GM21619 (cell line): Measurements from ENCODE around the gene S100A14.
"Not testable (repeated sequence)": the region's sequence is repeated elsewhere in the genome, so short reads cannot be mapped to it uniquely, and the experiment has no call there.

Experiments
- ATAC-seq: cut with Tn5 transposase; IDR thresholded peaks from one replicate; pipeline ENCODE4 v1.9.1; 2021; ENCODE audit not compliant: unreplicated experiment

Gene S100A14

GRCh38 chr1:153588482-153588881 lies 27.6 kb downstream of the S100A14 start:
- ATAC-seq, result no peak

- not testable (repeated sequence) for ATAC-seq
Measured at GRCh38 chr1:153588033-153588432, 28.1 kb downstream of the S100A14 start.

GRCh38 chr1:153587314-153587713 lies 28.8 kb downstream of the S100A14 start:
- ATAC-seq, result no peak

- no peak for ATAC-seq
Measured at GRCh38 chr1:153586347-153586746, 29.8 kb downstream of the S100A14 start.

DNA sequence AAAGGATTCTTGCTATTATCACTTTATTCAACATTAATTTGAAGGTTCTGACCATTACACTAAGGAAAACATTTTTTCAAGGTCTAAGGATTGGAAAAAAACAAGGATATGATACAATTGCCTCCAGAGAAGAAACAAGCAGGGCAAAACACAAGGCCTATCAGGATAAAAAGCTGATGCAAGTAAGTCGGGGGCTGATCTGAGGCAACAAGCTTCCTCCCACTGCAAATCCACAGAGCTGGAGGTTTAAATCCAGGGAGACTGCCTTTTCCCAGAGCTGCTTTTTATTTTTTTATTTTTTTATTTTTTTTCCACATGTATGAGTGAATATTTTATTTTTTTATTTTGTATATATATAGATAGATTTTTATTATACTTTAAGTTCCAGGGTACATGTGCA lies 31.1 kb downstream of the S100A14 start:
- no peak for ATAC-seq

DNA sequence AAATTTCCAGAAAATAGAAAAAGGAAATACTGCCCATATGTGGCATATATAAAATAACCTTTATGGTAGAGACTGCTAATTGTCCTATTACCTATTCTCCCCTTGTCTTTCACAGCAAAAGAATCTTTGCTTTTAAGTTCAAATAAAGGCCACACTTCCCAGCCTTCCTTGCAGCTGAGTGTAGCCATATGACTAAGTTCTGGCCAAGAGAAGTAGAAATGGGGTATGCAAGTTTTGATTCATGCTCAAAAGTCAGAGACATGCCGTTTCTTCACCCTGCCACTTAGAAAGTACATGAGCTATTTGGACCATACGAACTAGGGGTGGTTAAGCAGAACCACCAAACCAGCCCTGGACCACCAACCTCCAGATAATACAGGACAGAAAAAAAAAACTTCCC lies 32.1 kb downstream of the S100A14 start:
- ATAC-seq, result no peak

- ATAC-seq, result not testable (repeated sequence)
Measured at GRCh38 chr1:153583514-153583913, 32.6 kb downstream of the S100A14 start.

DNA sequence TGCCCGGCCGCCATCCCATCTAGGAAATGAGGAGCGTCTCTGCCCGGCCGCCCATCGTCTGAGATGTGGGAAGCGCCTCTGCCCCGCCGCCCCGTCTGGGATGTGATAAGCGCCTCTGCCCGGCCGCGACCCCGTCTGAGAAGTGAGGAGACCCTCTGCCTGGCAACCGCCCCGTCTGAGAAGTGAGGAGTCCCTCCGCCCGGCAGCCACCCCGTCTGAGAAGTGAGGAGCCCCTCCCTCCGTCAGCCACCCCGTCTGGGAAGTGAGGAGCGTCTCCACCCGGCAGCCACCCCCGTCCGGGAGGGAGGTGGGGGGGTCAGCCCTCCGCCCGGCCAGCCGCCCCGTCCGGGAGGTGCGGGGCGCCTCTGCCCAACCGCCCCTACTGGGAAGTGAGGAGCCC lies 33.3 kb downstream of the S100A14 start:
- not testable (repeated sequence) for ATAC-seq

DNA sequence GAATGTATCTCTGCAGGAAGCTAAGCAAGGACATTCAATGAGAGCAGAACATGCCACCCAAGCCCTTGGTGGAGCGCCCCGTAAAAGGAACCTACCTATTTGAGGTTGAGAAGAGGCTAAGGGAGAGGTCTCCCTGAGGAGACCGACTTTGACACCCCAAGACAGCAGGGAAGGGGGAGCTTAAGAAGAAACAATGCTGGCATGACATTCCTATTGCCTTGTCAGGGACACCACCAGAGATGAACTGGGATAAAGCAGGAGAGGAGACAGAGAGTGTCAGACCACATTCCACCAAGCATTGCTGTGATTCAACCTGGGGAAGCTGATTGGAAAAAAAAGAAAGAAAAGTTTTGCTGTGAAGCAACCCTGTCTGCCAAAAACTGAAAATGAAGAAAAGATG lies 37.2 kb downstream of the S100A14 start:
- ATAC-seq, result no peak

GRCh38 chr1:153578490-153578889 lies 37.6 kb downstream of the S100A14 start:
- ATAC-seq, result no peak

DNA sequence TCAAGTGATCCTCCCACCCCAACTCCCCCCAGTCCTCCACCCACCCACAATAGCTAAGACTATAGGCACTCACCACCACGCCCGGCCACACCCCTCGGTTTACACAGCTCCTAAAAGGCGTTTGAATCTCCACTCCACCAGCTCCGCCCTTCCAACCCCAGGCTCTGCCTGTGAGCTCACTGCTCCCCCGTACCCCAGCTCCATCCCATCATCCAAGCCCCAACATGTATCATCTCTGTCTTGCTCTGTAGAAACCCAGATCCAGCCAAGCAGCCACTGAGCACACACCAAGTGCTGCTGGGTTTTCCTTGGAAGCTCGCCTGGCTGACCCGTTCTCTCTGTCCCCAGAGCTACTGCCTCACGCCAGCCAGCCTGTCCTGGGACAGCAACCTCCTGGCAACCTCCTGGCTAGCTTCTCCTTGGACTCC lies 38.5 kb downstream of the S100A14 start:
- ATAC-seq, result no peak

GRCh38 chr1:153577138-153577537 lies 39.0 kb downstream of the S100A14 start:
- ATAC-seq, result no peak

DNA sequence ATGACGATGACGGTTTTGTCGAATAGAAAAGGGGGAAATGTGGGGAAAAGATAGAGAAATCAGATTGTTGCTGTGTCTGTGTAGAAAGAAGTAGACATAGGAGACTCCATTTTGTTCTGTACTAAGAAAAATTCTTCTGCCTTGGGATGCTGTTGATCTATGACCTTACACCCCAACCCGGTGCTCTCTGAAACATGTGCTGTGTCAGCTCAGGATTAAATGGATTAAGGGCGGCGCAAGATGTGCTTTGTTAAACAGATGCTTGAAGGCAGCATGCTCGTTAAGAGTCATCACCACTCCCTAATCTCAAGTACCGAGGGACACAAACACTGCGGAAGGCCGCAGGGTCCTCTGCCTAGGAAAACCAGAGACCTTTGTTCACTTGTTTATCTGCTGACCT lies 40.6 kb downstream of the S100A14 start:
- ATAC-seq, result not testable (repeated sequence)

DNA sequence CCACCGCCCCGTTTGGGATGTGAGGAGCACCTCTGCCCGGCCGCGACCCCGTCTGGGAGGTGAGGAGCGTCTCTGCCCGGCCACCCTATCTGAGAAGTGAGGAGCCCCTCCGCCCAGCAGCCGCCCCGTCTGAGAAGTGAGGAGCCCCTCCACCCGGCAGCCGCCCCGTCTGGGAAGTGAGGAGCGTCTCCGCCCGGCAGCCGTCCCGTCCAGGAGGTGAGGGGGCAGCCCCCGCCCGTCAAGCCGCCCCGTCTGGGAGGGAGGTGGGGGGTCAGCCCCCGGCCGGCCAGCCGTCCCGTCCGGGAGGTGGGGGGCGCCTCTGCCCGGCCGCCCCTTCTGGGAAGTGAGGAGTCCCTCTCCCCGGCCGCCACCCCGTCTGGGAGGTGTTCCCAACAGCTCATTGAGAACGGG lies 41.0 kb downstream of the S100A14 start:
- not testable (repeated sequence) for ATAC-seq

DNA sequence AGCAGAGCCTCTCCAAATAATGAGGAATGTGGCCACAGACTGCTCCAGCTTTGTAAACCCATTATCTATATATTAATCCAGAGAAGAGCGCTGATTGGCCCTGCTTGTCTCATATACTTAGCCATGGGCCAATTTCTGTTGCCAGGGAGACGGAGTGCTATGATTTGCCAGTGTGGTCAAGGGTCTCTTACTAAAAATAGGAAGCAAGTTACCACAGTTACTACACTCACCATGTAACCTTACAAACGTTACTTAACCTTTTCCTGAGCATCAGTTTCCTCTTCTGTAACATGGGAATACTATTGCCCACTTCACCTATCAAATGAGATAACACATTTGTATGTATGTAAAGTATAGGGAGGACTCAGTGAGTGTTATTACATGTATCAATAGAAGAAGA lies 42.8 kb downstream of the S100A14 start:
- no peak for ATAC-seq

DNA sequence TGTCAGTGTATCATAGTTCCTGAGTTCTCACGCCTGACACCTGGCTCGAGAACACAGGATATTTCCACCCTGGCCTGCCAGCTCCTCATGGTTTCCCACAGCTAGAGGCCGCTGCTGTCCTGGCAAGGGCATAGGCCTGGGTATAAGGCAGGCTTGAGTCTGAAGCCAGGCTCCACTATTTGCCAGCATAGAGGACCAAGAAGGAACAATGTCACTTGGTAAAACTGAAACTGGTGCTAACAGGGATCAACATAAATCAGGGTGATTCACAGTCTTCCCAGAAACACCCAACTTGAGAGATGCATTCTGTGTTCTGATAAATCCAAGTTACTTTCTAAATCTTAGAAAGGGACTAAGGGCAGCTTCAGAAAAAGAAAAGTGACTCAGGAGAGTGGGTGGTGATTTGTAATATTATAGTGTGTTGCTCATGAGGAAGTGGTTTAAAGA lies 43.5 kb downstream of the S100A14 start:
- ATAC-seq, result no peak

DNA sequence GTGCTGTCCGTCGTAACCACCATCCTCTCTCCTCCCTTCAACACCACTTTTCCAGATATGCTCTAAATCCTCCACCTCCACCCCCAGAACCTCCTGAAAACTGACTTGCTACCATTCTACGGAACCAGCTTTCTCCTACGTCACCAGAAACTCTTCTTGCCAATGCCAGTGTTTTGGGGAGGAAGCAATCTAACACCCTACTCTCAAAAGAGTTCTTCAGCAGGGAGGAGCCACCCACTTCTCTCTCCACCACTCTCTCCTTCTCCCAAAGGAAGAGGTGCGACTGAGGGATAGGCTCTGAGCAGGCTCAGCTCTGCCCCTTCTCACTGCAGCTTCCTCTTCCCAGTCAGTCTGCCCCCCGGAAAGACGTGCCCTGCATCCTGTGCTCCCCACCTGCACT lies 44.4 kb downstream of the S100A14 start:
- no peak for ATAC-seq

GRCh38 chr1:153570874-153571273 lies 45.3 kb downstream of the S100A14 start:
- ATAC-seq, result no peak

DNA sequence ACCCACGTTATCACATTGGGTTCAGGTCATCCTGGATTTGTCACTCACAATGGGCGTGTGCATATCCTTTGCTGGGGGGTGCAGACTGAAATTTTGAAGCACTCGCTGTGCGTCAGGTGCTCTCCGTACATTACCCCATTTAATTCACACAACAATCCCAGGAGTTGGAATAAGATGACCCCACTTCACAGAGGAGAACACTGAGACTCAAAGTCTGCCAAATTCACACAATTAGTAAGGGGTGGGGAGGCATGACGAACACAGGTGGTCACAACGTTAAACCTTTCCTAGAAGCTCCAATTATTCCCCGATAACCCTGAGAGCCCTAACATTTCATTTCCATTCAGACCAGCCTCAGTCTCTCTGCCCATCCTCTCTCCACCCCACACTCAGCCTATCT lies 46.7 kb downstream of the S100A14 start:
- ATAC-seq, result no peak

DNA sequence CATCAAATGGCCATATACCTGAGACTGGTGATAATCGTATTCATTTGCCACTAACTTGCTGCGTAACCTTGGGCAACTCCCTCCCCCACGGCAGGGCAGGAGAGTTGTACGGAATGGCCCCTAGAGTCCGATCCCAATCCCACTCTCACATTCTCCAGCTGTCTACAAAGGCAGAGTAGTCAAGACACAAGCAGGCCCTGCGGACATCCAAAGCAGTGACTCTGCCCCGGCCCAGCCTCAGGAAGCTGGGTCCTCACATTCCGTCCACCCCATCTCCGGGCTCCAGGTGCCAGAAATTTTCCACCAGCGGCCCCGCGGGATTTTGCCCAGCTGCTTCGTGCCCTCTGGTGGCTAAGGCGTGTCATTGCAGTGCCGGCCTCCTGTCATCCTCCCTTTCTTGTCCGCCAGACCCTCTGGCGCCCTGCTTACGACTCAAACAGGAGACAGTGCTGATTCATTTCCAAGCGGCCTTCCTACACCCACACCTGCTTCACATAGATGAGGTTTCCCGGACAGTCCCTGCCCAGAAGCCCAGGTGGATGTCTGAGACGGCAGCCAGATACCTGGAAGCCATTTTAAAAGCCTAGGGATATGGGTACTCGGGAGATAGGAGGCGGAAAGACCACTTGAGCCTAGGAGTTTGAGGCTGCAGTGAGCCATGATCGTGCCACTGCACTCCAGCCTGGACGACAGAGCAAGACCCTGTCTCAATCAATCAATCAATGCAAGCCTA lies 47.6 kb downstream of the S100A14 start:
- ATAC-seq, result no peak

GRCh38 chr1:153567621-153568366 lies 48.3 kb downstream of the S100A14 start:
- ATAC-seq, result no peak
